A673 (cell line): Measurements from ENCODE around the gene TRAK1. TPM values are rescaled to one million over a fixed set of nuclear protein-coding genes. Genes with fewer than 3 reads are reported as not detected.
A peak's percentile ranks its signal among the peaks of the same experiment; 100 is the strongest.

Experiments
- BruUV-seq: library from RNA; stranded (reverse); fragments of 400-500 nt; replicated peaks from 2 replicates; lab custom pipeline; 2021; lab: Mats Ljungman, UMichigan
- CTCF ChIA-PET: fragments of 300-600 bp; sonication (Branson Sonifier 250); formaldehyde crosslinking; loops from one replicate; lab custom pipeline; 2022; ENCODE audit warnings: antibody characterized with exemption; lab: Charles Lee
- POLR2A ChIA-PET: fragments of 300-600 bp; sonication (Branson Sonifier 250); formaldehyde crosslinking; loops from one replicate; lab custom pipeline; 2022; ENCODE audit warnings: antibody characterized with exemption; ENCODE audit not compliant: low non-redundant PET; lab: Charles Lee
- DNase-seq: peaks from one replicate; pipeline ENCODE4 v3.0.0-alpha.2; 2015; ENCODE audit warnings: low spot score
- H3K27ac ChIP-seq: fragments of 200-600 bp; sonication (generic); 2 replicates; pipeline ENCODE4 v1.5.1; 2016; ENCODE audit warnings: mixed run types, low read depth, mild to moderate bottlenecking, mixed read lengths, antibody characterized with exemption, low read length; ENCODE audit not compliant: poor library complexity, severe bottlenecking
- H3K27me3 ChIP-seq: fragments of 200-600 bp; sonication (generic); replicated peaks from 2 replicates; pipeline ENCODE4 v1.6.1; 2017; ENCODE audit warnings: mixed run types, low read depth, mild to moderate bottlenecking, mixed read lengths, antibody characterized with exemption, low read length; ENCODE audit not compliant: insufficient read depth, poor library complexity
- H3K36me3 ChIP-seq: fragments of 200-600 bp; sonication (generic); 2 replicates; pipeline ENCODE4 v1.6.1; 2016; ENCODE audit warnings: mixed run types, mild to moderate bottlenecking, mixed read lengths, antibody characterized with exemption, low read length; ENCODE audit not compliant: insufficient read depth, poor library complexity, severe bottlenecking
- H3K4me1 ChIP-seq: fragments of 200-600 bp; sonication (generic); 2 replicates; pipeline ENCODE4 v1.6.1; 2017; ENCODE audit warnings: mixed run types, mild to moderate bottlenecking, mixed read lengths, antibody characterized with exemption, low read length; ENCODE audit not compliant: insufficient read depth, poor library complexity, severe bottlenecking
- H3K4me3 ChIP-seq: fragments of 200-600 bp; sonication (generic); 2 replicates; pipeline ENCODE4 v1.5.1; 2016; ENCODE audit warnings: low read depth, mixed run types, mild to moderate bottlenecking, mixed read lengths, low read length; ENCODE audit not compliant: poor library complexity, severe bottlenecking
- H3K9me3 ChIP-seq: fragments of 200-600 bp; sonication (generic); 2 replicates; pipeline ENCODE4 v1.6.1; 2016; ENCODE audit warnings: mixed run types, low read depth, mild to moderate bottlenecking, mixed read lengths, antibody characterized with exemption, low read length; ENCODE audit not compliant: poor library complexity, severe bottlenecking
- CTCF ChIP-seq: fragments of 300-800, 200-600 bp; sonication (generic); conservative IDR thresholded peaks from 2 replicates; pipeline ENCODE4 v1.5.1; 2017; ENCODE audit warnings: low read depth, mild to moderate bottlenecking, antibody characterized with exemption, low read length, moderate library complexity, mixed read lengths
- EZH2 ChIP-seq: fragments of 200-600 bp; sonication (generic); IDR thresholded peaks from 2 replicates; pipeline ENCODE4 v1.6.1; 2017; ENCODE audit warnings: borderline replicate concordance, low read depth, mild to moderate bottlenecking, mixed read lengths, antibody characterized with exemption, low read length; ENCODE audit not compliant: poor library complexity, severe bottlenecking
- intact Hi-C: fragments of 100-400 bp; cut with micrococcal nuclease; formaldehyde crosslinking; loops from one replicate; pipeline ENCODE4 v1.10.0; 2022; ENCODE audit not compliant: unreplicated experiment
- total RNA-seq: library from RNA; stranded (reverse); gene quantifications from 2 replicates; pipeline ENCODE4 v1.2.3, GENCODE V29; 2021

Gene TRAK1
- total RNA-seq, 1 experiment from 2014 or later = 16.3 TPM

GRCh38 chr3:42062464-42062863, 28.7 kb upstream of the TRAK1 start:
- H3K27me3 ChIP-seq = no peaks in the 10 kb centered on the region
- CTCF ChIA-PET = no interaction called here
- no peak overlapping the region for H3K4me3 ChIP-seq
- H3K4me1 ChIP-seq = peaks cover 28% of the 10 kb centered on the region
- no peaks in the 10 kb centered on the region for H3K36me3 ChIP-seq
- H3K27ac ChIP-seq = peak overlapping the region; percentile 64
- DNase-seq = no peak
- BruUV-seq = no TSS peak
- intact Hi-C loops = loop anchor here (5.0 kb wide), 1 partner anchor 45 kb away; no protein-coding TSS in a partner anchor
- no peaks in the 10 kb centered on the region for H3K9me3 ChIP-seq
- TF ChIP-seq CTCF (no peak), EZH2 (no peak)
- POLR2A ChIA-PET = no interaction called here

GRCh38 chr3:42063888-42064287, 27.3 kb upstream of the TRAK1 start:
- CTCF ChIA-PET = no interaction called here
- intact Hi-C loops = loop anchor here (5.0 kb wide), 1 partner anchor 47 kb away; no protein-coding TSS in a partner anchor
- POLR2A ChIA-PET = no interaction called here
- H3K4me3 ChIP-seq = no peak overlapping the region
- no TSS peak for BruUV-seq
- TF ChIP-seq EZH2 (no peak), CTCF (no peak)
- DNase-seq = peak; percentile 17
- H3K27ac ChIP-seq = no peak overlapping the region
- H3K9me3 ChIP-seq = no peaks in the 10 kb centered on the region
- peaks cover 33% of the 10 kb centered on the region for H3K4me1 ChIP-seq
- no peaks in the 10 kb centered on the region for H3K36me3 ChIP-seq
- no peaks in the 10 kb centered on the region for H3K27me3 ChIP-seq

GRCh38 chr3:42066516-42067181, 24.5 kb upstream of the TRAK1 start:
- Histone ChIP-seq H3K27me3 (no peaks in the 10 kb centered on the region), H3K4me1 (peaks cover 41% of the 10 kb centered on the region), H3K4me3 (no peak overlapping the region), H3K36me3 (no peaks in the 10 kb centered on the region), H3K9me3 (no peaks in the 10 kb centered on the region), H3K27ac (peak overlapping the region; percentile 66)
- no peak for TF ChIP-seq EZH2
- TF ChIP-seq CTCF = no peak
- DNase-seq = peak; percentile 14
- POLR2A ChIA-PET = interaction anchor here (0.7 kb wide), 1 partner anchor 601 kb away, joined by 8 read pairs; no protein-coding TSS in a partner anchor
- CTCF ChIA-PET = no interaction called here
- intact Hi-C loops = no loop called here
- no TSS peak for BruUV-seq
